ENCODE results near the gene JAM3. TPM values are rescaled to one million over a fixed set of nuclear protein-coding genes. Genes with fewer than 3 reads are reported as not detected.

The JAM3 gene
- polyA plus RNA-seq, 1 donor from 2014 or later: 46.1 TPM

DNA sequence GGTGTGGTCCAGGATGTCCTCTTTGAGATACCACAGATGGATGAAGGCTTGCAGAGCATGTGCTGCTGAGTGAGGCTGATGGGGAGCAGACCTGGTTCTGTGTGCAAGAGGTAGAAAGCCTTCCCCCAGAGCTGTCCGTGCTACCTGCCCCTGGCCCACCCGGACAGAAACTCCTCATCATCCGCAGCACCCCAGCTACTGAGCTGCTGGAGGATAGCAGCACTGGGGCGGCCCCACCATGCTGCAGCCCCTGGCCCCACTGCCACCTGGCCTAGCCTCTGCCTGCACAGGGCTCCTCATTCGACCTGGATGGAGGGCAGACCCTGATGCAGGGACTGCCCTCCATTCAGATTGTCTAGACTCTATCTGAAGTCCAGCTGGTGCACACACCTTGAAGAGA lies 104.4 kb downstream of the JAM3 start:
- H3K27ac ChIP-seq (ENCODE audit: low read length): no peak overlapping the region
- TF ChIP-seq, protein P1, sequence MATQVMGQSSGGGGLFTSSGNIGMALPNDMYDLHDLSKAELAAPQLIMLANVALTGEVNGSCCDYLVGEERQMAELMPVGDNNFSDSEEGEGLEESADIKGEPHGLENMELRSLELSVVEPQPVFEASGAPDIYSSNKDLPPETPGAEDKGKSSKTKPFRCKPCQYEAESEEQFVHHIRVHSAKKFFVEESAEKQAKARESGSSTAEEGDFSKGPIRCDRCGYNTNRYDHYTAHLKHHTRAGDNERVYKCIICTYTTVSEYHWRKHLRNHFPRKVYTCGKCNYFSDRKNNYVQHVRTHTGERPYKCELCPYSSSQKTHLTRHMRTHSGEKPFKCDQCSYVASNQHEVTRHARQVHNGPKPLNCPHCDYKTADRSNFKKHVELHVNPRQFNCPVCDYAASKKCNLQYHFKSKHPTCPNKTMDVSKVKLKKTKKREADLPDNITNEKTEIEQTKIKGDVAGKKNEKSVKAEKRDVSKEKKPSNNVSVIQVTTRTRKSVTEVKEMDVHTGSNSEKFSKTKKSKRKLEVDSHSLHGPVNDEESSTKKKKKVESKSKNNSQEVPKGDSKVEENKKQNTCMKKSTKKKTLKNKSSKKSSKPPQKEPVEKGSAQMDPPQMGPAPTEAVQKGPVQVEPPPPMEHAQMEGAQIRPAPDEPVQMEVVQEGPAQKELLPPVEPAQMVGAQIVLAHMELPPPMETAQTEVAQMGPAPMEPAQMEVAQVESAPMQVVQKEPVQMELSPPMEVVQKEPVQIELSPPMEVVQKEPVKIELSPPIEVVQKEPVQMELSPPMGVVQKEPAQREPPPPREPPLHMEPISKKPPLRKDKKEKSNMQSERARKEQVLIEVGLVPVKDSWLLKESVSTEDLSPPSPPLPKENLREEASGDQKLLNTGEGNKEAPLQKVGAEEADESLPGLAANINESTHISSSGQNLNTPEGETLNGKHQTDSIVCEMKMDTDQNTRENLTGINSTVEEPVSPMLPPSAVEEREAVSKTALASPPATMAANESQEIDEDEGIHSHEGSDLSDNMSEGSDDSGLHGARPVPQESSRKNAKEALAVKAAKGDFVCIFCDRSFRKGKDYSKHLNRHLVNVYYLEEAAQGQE (IDR thresholded peaks at IDR 0.05; ENCODE audit: borderline replicate concordance): no peak
- TF ChIP-seq EZH2 (IDR thresholded peaks at IDR 0.05; ENCODE audit: borderline replicate concordance, insufficient read depth, low read length, poor library complexity, severe bottlenecking): no peak
- no peak for TF ChIP-seq MXI1 (conservative IDR thresholded peaks at IDR 0.05; ENCODE audit: poor library complexity, severe bottlenecking)
- TF ChIP-seq, protein P2, sequence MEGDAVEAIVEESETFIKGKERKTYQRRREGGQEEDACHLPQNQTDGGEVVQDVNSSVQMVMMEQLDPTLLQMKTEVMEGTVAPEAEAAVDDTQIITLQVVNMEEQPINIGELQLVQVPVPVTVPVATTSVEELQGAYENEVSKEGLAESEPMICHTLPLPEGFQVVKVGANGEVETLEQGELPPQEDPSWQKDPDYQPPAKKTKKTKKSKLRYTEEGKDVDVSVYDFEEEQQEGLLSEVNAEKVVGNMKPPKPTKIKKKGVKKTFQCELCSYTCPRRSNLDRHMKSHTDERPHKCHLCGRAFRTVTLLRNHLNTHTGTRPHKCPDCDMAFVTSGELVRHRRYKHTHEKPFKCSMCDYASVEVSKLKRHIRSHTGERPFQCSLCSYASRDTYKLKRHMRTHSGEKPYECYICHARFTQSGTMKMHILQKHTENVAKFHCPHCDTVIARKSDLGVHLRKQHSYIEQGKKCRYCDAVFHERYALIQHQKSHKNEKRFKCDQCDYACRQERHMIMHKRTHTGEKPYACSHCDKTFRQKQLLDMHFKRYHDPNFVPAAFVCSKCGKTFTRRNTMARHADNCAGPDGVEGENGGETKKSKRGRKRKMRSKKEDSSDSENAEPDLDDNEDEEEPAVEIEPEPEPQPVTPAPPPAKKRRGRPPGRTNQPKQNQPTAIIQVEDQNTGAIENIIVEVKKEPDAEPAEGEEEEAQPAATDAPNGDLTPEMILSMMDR (IDR thresholded peaks at IDR 0.05; ENCODE audit: poor library complexity, severe bottlenecking): no peak
- no peak for TF ChIP-seq RAD21 (conservative IDR thresholded peaks at IDR 0.05)
- no peak for TF ChIP-seq SMC3 (conservative IDR thresholded peaks at IDR 0.05; ENCODE audit: poor library complexity)
- no peak for TF ChIP-seq EP300 (conservative IDR thresholded peaks at IDR 0.05; ENCODE audit: poor library complexity, severe bottlenecking)
- no peak for TF ChIP-seq POLR2AphosphoS5 (IDR thresholded peaks at IDR 0.05)
- no peak for TF ChIP-seq TAF1 (IDR thresholded peaks at IDR 0.05; ENCODE audit: low read depth)
- H3K79me2 ChIP-seq (replicated peaks; ENCODE audit: insufficient read depth, low read length): no peaks in the 10 kb centered on the region
- H2AFZ ChIP-seq (ENCODE audit: low read depth, low read length): no peak overlapping the region
- no peaks in the 10 kb centered on the region for H3F3A ChIP-seq (ENCODE audit: insufficient read depth, low read length, poor library complexity, severe bottlenecking)
- no peaks in the 10 kb centered on the region for H3K27me3 ChIP-seq (ENCODE audit: insufficient read depth, low read depth, low read length)
- no peaks in the 10 kb centered on the region for H3K9me2 ChIP-seq (ENCODE audit: insufficient read depth, low read length)
- no peaks in the 10 kb centered on the region for H4K20me1 ChIP-seq (ENCODE audit: insufficient read depth)
- H3K9ac ChIP-seq (ENCODE audit: low read length): no peak overlapping the region
- H3K4me3 ChIP-seq (ENCODE audit: low read length): no peak overlapping the region
- peaks cover 4% of the 10 kb centered on the region for H3K36me3 ChIP-seq (ENCODE audit: insufficient read depth, low read length)
- no peak overlapping the region for H3K4me2 ChIP-seq (ENCODE audit: low read length)
- no peaks in the 10 kb centered on the region for H3K9me3 ChIP-seq (ENCODE audit: low read length)

DNA sequence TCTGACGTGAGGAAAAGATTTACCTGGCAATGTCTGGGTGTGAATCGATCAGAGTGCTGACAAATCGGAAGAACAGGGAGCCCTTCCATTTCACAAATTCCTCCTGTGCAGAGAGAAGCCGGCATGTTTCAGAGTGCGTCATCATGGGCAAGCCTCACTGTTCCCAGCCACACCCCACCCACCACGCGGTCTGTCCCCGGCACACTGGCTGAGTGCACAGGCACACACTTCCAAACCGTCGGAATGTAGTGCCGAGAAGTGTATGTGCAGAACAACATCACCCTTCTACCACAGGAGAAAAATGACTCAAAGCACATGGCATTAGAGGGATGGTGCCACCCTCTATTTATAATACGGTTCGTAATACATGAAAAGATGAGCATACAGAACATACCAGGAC lies 107.4 kb downstream of the JAM3 start:
- H3K27me3 ChIP-seq (ENCODE audit: insufficient read depth, low read depth, low read length): no peaks in the 10 kb centered on the region
- no peaks in the 10 kb centered on the region for H3K79me2 ChIP-seq (replicated peaks; ENCODE audit: insufficient read depth, low read length)
- no peaks in the 10 kb centered on the region for H4K20me1 ChIP-seq (ENCODE audit: insufficient read depth)
- H3K9me3 ChIP-seq (ENCODE audit: low read length): no peaks in the 10 kb centered on the region
- H2AFZ ChIP-seq (ENCODE audit: low read depth, low read length): no peak overlapping the region
- no peak overlapping the region for H3K9ac ChIP-seq (ENCODE audit: low read length)
- no peak overlapping the region for H3K4me3 ChIP-seq (ENCODE audit: low read length)
- no peaks in the 10 kb centered on the region for H3K36me3 ChIP-seq (ENCODE audit: insufficient read depth, low read length)
- H3K27ac ChIP-seq (ENCODE audit: low read length): no peak overlapping the region
- TF ChIP-seq, protein P1 (IDR thresholded peaks at IDR 0.05; ENCODE audit: borderline replicate concordance): no peak
- TF ChIP-seq EP300 (conservative IDR thresholded peaks at IDR 0.05; ENCODE audit: poor library complexity, severe bottlenecking): no peak
- no peak for TF ChIP-seq POLR2AphosphoS5 (IDR thresholded peaks at IDR 0.05)
- no peak for TF ChIP-seq EZH2 (IDR thresholded peaks at IDR 0.05; ENCODE audit: borderline replicate concordance, insufficient read depth, low read length, poor library complexity, severe bottlenecking)
- TF ChIP-seq SMC3 (conservative IDR thresholded peaks at IDR 0.05; ENCODE audit: poor library complexity): no peak
- TF ChIP-seq RAD21 (conservative IDR thresholded peaks at IDR 0.05): no peak
- TF ChIP-seq MXI1 (conservative IDR thresholded peaks at IDR 0.05; ENCODE audit: poor library complexity, severe bottlenecking): no peak
- TF ChIP-seq, protein P2 (IDR thresholded peaks at IDR 0.05; ENCODE audit: poor library complexity, severe bottlenecking): no peak
- TF ChIP-seq TAF1 (IDR thresholded peaks at IDR 0.05; ENCODE audit: low read depth): no peak
- no peaks in the 10 kb centered on the region for H3K9me2 ChIP-seq (ENCODE audit: insufficient read depth, low read length)
- H3K4me2 ChIP-seq (ENCODE audit: low read length): no peak overlapping the region
- no peaks in the 10 kb centered on the region for H3F3A ChIP-seq (ENCODE audit: insufficient read depth, low read length, poor library complexity, severe bottlenecking)
